Measurements from ENCODE around the gene STAT4.

STAT4 gene

GRCh38 chr2:191150600-191151330 lies at the start of gene STAT4:
STAT4 (minus strand) TSS chr2:191150994; CDS start chr2:191148203, 2,791 bp downstream.
- peak; percentile 70 for DNase-seq

- DNase-seq: no peak
Observed at GRCh38 chr2:191199929-191200512, 49.2 kb upstream of the STAT4 start.

- no peak for DNase-seq
Observed at GRCh38 chr2:191198271-191198670, 47.5 kb upstream of the STAT4 start.

- DNase-seq: no peak
Observed at GRCh38 chr2:191197096-191197495, 46.3 kb upstream of the STAT4 start.

- DNase-seq: no peak
Observed at GRCh38 chr2:191195021-191195420, 44.2 kb upstream of the STAT4 start.

GRCh38 chr2:191190861-191191552 lies 40.2 kb upstream of the STAT4 start:
- DNase-seq: no peak

- DNase-seq: no peak
Observed at GRCh38 chr2:191190435-191190834, 39.6 kb upstream of the STAT4 start.

- DNase-seq: no peak
Observed at GRCh38 chr2:191189112-191189635, 38.4 kb upstream of the STAT4 start.

- DNase-seq: no peak
Observed at GRCh38 chr2:191188550-191189093, 37.8 kb upstream of the STAT4 start.

- DNase-seq: no peak
Observed at GRCh38 chr2:191187105-191187829, 36.5 kb upstream of the STAT4 start.

- DNase-seq: no peak
Observed at GRCh38 chr2:191184457-191184856, 33.7 kb upstream of the STAT4 start.

GRCh38 chr2:191183516-191183915 lies 32.7 kb upstream of the STAT4 start:
- DNase-seq: no peak

- DNase-seq: no peak
Observed at GRCh38 chr2:191183081-191183480, 32.3 kb upstream of the STAT4 start.

GRCh38 chr2:191180713-191181112 lies 29.9 kb upstream of the STAT4 start:
- DNase-seq: no peak

- no peak for DNase-seq
Observed at GRCh38 chr2:191180276-191180675, 29.5 kb upstream of the STAT4 start.

- no peak for DNase-seq
Observed at GRCh38 chr2:191178806-191179514, 28.2 kb upstream of the STAT4 start.

- no peak for DNase-seq
Observed at GRCh38 chr2:191177751-191178736, 27.2 kb upstream of the STAT4 start.

GRCh38 chr2:191176801-191177438 lies 26.1 kb upstream of the STAT4 start:
- no peak for DNase-seq

- no peak for DNase-seq
Observed at GRCh38 chr2:191176305-191176704, 25.5 kb upstream of the STAT4 start.

- DNase-seq: no peak
Observed at GRCh38 chr2:191174442-191174841, 23.6 kb upstream of the STAT4 start.

Measured in retina (tissue), 1 donor.